D341Med (cell line): Measurements from ENCODE around the gene RALGAPA2.

ENCODE experiments used
- DNase-seq: peaks from one replicate; pipeline ENCODE4 v3.0.0; 2012; ENCODE audit warnings: low spot score

The RALGAPA2 gene

DNA sequence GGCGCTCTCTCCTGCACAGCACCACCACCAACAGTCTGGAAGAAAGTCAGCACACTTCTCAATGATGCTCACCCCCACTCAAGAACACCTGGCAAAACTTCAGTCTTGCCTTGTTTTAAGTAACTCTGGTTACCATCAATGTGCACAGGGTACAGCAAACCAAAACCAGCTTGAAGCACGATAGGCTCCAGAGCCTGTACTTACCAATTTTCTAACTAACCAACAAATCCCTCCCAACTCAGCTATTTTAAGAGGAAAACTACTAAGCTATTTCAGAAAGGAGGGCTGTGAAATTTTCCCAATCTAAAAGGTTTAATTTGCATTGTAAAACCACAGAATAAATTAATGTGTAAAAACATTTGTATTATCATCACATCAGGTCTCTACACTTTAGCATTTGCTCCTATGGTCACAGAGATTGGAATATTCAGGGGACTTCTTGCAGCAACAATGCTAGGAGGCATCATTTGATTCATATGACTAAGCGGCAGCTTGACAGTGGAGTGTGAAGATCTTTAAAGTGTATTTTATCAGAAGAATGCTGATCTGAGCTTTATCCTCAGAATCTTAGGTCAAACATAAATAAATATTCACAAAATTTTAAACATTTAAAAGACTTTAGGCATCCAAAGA lies 82.8 kb downstream of the RALGAPA2 start:
- no peak for DNase-seq

DNA sequence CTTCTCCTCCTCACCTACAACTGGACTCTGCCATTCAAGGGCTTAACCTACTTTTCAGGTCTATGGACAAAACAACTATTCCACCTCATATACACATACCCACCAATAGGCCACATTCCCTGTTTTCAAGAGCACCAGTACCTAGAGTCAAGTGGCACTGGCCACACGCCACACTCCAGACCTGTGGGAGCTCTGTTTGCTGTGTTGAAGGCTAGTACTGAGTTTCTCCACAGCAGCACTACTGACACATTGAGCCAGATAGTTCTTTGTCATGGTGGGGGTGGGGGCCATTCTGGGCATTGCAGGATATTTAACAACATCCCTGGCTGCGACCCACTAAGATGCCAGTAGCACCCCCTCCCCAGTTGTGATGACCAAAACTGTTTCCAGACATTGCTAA lies 84.1 kb downstream of the RALGAPA2 start:
- no peak for DNase-seq

- DNase-seq: no peak
Measured at GRCh38 chr20:20627471-20627870, 85.0 kb downstream of the RALGAPA2 start.

DNA sequence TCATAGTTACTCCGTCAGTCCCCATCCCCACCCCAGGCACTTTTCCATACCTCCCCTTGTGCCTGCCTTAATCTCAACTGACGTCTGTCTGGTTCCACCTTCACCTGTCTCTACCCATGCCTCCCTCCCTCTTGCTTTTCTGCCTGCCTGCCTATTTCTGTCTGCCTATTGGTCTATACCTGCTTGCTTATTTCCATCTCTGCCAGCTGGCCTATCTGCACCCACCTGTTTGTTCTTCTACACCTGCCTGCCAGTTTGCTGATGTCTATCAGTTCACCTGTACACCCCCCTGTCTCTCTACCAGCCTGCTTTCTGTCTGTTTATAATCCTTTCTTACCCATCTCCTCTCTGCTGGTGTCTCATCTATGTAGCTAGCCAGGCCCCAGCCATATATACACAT lies 87.5 kb downstream of the RALGAPA2 start:
- no peak for DNase-seq

DNA sequence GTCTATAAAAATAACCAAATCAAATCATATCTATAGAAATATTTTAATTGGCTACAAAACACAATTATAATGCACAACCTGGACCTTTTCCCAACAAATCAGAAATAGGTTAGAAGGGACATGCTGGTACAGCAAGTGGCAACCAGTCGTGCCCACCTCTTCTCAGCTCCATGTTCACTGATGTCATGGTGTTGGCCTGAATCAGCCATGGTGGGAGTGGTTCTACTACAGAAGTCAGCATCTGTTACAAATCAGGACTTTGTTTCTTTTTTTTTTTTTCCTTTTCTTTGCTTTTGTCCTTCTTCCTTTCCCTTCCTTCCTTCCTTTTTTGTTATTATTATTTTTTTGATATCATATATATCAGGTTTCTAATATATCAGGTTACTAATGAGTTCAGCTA lies 91.2 kb downstream of the RALGAPA2 start:
- DNase-seq: no peak

DNA sequence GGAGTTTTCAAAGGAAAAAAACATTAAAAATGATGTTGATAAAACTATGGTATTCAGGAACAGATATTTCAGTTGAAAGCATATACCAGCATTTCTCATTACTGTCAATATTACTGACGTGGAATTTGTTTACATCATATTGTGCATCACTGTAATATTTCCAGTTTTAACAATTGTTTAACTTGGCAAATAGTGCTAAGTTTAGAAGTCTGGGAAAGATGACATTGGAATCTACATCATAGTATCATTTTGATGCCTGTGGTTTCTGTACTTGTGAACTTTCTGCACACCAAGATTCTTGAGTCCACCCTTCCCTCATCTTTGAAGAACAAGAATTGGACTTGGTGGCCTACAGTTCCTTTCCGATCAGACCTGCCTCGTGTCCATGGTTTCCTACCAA lies 98.1 kb downstream of the RALGAPA2 start:
- no peak for DNase-seq

GRCh38 chr20:20612251-20612650 lies 100.2 kb downstream of the RALGAPA2 start:
- no peak for DNase-seq

DNA sequence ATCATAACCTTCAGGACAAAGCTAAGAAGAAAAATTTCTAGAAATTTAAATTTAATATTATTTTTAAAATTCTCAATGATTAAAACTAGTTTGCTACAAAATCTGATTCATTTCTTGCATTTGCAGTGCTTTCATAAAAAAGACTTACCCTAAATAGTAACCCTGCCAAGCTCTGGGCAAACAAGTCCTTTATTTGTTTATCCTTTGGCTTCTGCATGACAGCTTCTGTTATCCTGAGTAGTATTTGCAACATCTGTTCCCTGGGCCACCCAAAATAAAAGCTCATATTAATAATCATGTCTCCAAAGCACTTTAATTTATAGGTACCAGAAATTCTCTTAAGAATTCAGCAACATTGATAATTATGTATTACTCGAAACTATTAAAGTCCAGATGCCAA lies 101.3 kb downstream of the RALGAPA2 start:
- DNase-seq: no peak

- no peak for DNase-seq
Measured at GRCh38 chr20:20609522-20609921, 102.9 kb downstream of the RALGAPA2 start.

- no peak for DNase-seq
Measured at GRCh38 chr20:20608641-20609040, 103.8 kb downstream of the RALGAPA2 start.

DNA sequence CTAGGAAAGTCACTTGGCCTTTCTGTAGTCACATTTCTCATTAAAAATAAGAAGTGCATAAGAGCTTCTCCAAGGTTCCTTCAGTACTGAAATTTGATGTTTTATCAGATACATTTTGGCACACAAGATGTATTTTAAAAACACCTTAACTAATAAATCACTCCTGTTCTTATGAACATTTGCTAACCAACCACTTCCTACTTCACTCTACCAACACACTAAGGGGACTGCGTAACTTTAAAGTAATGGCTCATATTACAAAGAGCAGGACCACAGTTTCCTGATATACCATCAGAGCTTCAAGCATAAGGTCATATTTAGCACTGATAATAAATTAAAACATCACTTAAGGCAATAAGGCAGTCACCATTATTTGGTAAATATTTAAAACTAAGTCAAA lies 104.4 kb downstream of the RALGAPA2 start:
- DNase-seq: no peak

- no peak for DNase-seq
Measured at GRCh38 chr20:20606881-20607280, 105.6 kb downstream of the RALGAPA2 start.

GRCh38 chr20:20606050-20606449 lies 106.4 kb downstream of the RALGAPA2 start:
- DNase-seq: no peak

DNA sequence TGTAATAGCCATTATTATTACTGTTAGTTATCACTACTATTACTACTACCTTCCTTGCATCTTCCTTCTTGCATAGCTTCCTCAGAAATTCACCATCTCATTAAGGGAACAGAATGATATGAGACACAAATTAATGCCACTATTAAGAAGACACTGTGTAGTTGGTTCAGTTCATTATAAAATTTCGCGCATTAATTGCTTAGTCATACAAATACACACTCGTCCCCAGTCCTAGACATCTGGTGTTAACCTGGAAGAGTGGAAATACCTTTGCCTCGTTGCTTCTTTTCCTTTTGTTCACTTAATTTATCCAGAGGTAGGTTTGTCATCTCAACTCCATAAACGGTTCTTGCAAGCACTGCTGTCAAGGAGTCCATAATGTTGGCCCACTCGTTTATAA lies 107.5 kb downstream of the RALGAPA2 start:
- no peak for DNase-seq

DNA sequence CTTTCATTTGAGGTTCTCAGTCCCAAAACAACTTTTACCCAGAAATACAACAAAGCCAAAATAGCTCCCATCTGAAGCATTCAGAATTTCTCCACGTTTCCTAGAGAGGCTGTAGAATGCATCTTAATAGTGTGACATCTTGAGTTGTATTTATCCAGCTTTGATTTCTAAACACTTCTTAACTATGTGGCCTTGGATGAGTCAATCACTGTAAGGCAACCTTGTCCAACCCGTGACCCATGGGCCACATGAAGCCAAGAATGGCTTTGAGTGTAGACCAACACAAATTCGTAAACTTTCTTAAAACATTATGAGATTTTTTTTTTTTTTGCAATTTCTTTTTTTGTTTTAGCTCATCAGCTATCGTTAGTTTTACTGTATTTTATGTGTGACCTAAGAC lies 108.1 kb downstream of the RALGAPA2 start:
- no peak for DNase-seq

GRCh38 chr20:20603339-20603990 lies 109.0 kb downstream of the RALGAPA2 start:
- DNase-seq: peak; percentile 39

GRCh38 chr20:20597966-20598365 lies 114.5 kb downstream of the RALGAPA2 start:
- DNase-seq: no peak

- DNase-seq: no peak
Measured at GRCh38 chr20:20594171-20594530, 118.3 kb downstream of the RALGAPA2 start.

DNA sequence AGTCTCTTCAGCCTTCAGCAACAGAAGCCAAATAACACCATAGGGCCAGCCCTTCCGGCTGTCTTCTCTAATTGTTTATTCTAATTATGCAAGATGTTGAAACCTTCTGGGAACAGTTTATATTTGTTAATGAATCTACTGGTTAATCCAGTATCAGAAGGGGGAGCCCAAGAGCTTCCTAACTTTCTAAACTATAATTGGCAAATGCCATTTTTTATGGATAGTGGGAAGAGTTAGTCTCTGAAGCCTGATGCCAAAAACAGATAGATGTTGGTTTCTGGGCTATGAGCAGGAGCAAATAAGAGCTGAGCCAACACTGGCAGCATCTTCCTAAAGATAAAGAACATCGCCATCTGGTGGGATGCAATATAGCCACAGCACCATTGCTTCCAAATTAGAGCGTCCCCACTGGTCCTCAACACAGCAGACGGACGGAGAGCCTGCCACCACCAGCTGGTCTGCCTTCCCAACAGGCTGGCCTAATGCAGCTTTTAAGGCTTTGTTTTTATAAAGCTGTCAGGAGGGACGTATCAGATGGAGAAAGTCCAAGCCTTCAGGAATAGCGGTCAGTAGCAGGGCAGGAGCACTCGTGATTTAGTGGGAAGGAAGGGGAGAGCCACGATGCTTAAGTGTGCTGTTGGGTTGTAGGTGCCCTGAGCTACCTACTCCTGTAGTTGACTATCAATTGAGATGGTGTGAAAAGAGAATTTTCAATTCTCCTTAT lies 118.8 kb downstream of the RALGAPA2 start:
- DNase-seq: peak; percentile 79

GRCh38 chr20:20585146-20585545 lies 127.3 kb downstream of the RALGAPA2 start:
- DNase-seq: no peak

DNA sequence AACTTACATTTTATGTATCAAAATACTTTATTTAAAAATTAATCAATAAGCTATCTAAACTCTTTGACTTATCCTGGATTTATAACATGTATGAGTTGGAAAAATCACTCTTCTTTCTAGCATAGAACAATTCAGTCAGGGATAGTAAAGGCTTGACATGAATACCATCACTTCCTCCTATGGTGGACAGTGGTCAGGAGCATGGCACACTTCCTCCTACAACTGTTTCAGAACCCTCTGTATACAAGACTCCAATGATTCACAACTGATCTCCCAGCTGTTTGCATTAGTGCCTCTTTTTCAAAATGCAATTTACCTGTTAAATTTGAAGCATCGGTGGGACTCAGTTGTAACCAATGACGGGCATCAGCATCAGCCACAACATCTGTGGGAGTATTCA lies 129.7 kb downstream of the RALGAPA2 start:
- no peak for DNase-seq

GRCh38 chr20:20580139-20580538 lies 132.3 kb downstream of the RALGAPA2 start:
- no peak for DNase-seq

- DNase-seq: no peak
Measured at GRCh38 chr20:20578838-20579237, 133.6 kb downstream of the RALGAPA2 start.

DNA sequence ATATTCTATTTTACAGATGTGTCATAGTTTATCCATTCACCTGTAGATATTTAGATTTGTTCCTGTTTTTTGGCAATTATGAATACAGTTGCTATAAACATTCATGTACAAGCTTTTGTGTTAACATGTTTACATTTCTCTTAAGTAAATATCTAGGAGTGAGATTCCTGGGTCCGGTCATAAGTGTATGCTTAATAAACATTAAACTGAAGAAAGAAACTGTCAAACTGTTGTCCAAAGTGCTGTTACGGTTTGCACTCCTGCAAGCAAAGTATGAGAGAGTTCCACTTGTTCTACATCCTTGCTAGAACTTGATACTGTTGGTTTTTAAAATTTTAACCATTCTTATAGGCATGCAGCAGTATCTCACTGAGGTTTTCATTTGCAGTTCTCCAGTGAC lies 138.6 kb downstream of the RALGAPA2 start:
- no peak for DNase-seq
